HG03575 (cell line): ENCODE data around the gene ZNF689.
"Not testable (repeated sequence)": the region's sequence is repeated elsewhere in the genome, so short reads cannot be mapped to it uniquely, and the experiment has no call there.

Experiments used
- ATAC-seq: cut with Tn5 transposase; IDR thresholded peaks from one replicate; pipeline ENCODE4 v1.9.1; 2021; ENCODE audit not compliant: unreplicated experiment, insufficient number of reproducible peaks, low FRiP score; ENCODE audit errors: extremely low read depth

The ZNF689 gene

GRCh38 chr16:30637944-30638343, 27.8 kb upstream of the ZNF689 start:
- no peak for ATAC-seq

DNA sequence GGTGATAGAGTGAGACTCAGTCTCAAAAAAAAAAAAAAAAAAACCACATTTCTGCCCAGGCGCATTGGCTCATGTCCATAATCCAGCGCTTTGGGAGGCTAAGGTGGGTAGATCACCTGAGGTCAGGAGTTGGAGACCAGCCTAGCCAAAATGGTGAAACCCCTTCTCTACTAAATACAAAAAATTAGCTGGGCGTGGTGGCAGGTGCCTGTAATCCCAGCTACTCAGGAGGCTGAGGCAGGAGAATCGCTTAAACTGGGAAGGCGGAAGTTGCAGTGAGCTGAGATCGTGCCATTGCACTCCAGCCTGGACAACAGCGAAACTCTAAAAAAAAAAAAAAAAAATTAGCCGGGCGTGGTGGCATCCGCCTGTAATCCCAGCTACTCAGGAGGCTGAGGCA, 26.9 kb upstream of the ZNF689 start:
- not testable (repeated sequence) for ATAC-seq

DNA sequence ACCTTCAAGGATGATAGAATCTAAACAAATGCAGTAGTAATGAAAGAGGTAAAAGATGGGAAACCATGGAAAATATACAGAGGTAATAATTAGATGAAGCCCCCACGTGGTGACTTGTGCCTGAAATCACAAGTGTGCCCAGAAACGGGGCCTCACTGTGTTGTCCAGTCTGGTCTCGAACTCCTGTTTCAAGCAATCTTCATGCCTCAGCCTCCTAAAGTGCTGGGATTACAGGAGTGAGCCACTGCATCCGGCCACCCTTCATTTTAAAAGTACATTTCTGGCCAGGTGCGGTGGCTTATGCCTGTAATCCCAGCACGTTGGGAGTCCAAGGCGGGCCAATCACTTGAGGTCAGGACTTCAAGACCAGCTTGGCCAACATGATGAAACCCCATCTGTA, 26.4 kb upstream of the ZNF689 start:
- ATAC-seq, result no peak

DNA sequence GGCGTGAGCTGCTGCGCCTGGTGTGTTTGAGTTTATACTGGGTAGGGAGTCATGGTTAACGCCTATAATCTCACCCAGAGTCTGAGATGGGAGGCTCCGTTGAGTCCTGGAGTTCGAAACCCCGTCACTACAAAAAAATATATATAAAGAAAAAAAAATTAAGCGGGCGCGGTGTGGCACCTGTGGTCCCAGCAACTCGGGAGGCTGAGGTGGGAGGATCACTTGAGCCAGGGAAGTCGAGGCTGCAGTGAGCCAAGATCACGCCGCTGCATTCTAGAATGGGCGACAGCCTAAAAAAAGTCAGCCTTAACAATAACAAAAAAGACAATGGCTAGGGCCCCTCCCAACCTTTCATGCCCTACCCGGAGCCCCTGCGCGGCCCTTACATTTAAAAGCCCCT, 23.3 kb upstream of the ZNF689 start:
- ATAC-seq, result no peak

- ATAC-seq, result not testable (repeated sequence)
Measured at GRCh38 chr16:30632454-30632853, 22.3 kb upstream of the ZNF689 start.

DNA sequence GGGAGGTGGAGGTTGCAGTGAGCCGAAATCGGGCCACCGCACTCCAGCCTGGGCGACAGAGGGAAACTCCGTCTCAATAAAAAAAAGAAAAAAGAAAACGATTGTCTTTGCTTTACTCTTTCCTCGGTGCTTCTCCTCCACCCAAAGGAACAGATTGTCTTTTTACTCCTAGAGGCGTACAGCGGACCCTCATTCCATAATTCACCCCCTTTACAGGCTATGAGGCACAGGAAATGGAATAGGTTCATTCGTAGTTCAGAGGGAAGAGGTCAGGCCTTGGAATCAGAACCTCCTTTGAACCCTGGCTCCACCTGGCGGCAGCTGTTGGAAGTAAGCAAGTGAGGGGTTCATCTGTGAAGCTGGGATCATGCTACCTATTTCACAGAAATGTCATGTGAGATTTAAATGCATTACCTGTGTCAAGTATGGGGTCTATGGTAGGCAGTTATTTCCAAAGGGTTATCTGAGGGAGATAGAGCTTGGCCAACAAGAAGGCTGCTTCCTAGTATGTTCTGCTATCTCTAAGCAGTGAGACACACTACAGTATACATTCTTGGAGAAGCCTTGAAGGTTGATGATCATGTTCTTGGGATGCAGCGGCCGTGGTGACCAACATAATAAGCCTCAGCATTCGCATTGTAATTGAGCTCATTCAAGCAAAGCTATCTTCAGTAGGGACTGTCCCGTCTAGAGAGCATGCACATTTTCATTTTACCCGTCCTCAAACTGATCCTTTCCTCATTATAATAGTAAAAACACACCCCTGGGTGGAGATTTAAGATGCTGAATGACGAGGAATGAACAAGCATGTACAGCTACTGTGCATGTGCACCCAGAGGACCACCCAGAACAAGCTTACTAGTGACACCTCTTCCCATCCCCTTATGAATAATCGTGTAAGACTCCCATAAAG, 18.7 kb upstream of the ZNF689 start:
- no peak for ATAC-seq

DNA sequence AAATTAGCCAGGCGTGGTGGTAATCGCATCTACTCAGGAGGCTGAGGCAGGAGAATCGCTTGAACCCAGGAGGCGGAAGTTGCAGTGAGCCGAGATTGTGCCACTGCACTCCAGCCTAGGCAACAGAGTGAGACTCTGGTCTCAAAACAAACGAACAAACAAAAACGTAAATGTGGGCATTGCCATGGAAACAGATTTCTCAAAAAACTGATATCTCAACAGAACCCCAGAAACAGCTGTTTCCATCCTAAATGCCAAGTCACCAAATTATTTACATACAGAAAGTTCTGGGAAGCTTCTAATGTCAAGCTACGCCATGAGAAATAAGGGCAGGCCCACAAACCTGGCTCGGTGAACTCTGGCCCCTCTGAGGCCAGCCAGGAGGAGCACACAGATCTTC, 16.0 kb upstream of the ZNF689 start:
- no peak for ATAC-seq

DNA sequence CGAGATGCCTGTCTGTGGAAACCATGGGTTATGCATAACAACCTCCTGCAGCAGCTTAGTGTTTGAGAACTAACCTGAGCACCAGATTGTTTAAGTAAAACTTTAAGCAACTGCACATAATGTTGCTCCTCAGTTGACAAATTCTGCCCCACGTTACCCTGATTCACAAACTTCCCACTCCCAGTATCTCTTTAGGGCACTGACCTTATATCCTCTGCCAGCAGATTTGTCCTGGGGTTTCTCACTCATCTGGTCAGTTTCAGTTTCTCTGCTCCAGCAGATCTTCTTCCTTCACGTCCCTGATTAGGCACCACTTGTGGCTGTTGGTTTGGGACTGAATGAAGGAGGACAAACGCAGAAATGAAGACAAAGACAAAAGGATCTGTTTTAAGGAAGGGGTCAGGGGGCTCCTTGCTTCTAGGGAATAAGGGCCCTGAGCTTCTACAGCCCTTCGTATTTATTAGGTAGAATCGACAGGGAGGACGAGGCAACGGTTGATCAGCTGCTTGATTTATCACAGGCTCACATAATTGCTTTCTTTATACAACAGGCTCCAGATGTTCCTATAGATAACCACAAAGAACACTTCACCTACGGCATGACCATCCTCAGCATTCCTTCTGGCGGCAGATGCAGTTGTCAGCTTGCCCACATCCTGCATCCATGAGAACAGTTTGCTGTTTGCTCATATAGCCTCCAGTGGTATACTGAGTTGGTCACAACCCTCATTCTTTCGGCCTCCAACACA, 13.5 kb upstream of the ZNF689 start:
- ATAC-seq, result no peak

DNA sequence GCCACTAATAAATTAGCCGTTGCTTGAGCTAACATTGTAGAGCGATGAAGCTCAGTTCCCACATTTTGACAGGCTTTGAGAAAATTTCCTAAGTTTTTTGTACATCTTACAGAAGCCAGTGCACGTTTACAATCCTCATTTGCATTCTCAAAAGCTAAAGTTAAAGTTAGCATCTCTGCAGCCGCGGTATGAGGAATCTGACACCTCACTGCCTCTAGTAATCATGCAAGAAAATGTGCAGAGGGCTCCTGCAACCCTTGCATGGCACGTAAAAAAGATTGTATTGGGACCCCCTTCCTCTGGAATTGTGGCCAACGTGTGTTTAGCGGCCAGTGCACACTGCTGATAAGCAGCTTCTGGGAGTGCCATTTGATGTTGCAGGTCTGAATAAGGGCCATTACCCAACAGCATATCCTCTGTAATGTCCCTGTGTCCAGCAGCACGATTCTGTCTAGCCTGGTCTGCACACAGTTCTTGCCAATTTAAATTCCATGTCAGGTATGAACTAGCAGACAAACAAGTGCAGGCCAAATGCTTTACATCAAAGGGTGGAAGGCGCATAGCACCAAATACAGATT, 12.4 kb upstream of the ZNF689 start:
- ATAC-seq, result no peak

GRCh38 chr16:30621765-30622164, 11.6 kb upstream of the ZNF689 start:
- ATAC-seq, result no peak

- ATAC-seq, result no peak
Measured at GRCh38 chr16:30620169-30620568, 10.0 kb upstream of the ZNF689 start.

GRCh38 chr16:30619638-30620037, 9.4 kb upstream of the ZNF689 start:
- ATAC-seq, result no peak

GRCh38 chr16:30619202-30619601, 9.0 kb upstream of the ZNF689 start:
- ATAC-seq, result no peak

GRCh38 chr16:30615358-30616091, 5.3 kb upstream of the ZNF689 start:
- ATAC-seq, result no peak

GRCh38 chr16:30609002-30609925, 925 bp downstream of the ZNF689 start:
- ATAC-seq, result no peak

GRCh38 chr16:30606004-30606403, 4.2 kb downstream of the ZNF689 start:
- no peak for ATAC-seq

DNA sequence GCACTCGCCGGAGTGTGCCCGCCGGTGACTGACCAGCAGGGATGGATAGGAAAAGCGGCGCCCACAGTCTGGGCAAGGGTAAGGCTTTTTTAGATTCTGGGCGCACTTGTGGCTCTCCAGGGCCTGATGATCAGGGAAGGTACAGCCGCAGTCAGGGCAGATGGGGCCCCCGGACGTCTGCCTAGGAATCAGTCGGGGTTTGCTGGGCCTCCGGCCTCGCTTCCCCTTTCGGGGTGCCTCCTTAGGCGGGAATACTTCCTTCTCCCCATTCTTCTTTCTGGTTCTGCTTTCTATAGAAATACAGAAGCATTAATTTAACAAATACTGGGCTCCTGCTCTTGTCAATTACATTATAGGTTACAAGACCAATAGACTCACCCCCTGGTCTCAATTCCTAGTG, 5.0 kb downstream of the ZNF689 start:
- ATAC-seq, result no peak

GRCh38 chr16:30604316-30604947, 5.8 kb downstream of the ZNF689 start:
- ATAC-seq, result no peak
